Activated T-cell treated with anti-CD3 and anti-CD28 coated beads, Interleukin-2, amount 50 U/mL, for 4 hours (primary cell): Measurements from ENCODE around the gene GARNL3. TPM values are rescaled to one million over a fixed set of nuclear protein-coding genes. Genes with fewer than 3 reads are reported as not detected.

ENCODE experiments used
- ATAC-seq, 2 donors: fragments of 200-7000 bp; cut with Tn5 transposase; one replicate each; pipeline ENCODE4 v1.10.0; 2021
- DNase-seq: peaks from one replicate; pipeline ENCODE4 v3.0.0-alpha.2; 2020
- H3K27me3 Mint-ChIP-seq: one replicate; pipeline ENCODE4 v1.8.0; 2021; ENCODE audit warnings: low read depth, mixed read lengths
- H3K36me3 Mint-ChIP-seq: one replicate; pipeline ENCODE4 v1.8.0; 2022; ENCODE audit warnings: mixed read lengths; ENCODE audit not compliant: insufficient read depth
- H3K4me1 Mint-ChIP-seq: one replicate; pipeline ENCODE4 v1.8.0; 2021; ENCODE audit warnings: low read depth, mixed read lengths
- H3K4me3 Mint-ChIP-seq: one replicate; pipeline ENCODE4 v1.8.0; 2021; ENCODE audit warnings: mild to moderate bottlenecking, moderate library complexity, mixed read lengths
- H3K9me3 Mint-ChIP-seq: one replicate; pipeline ENCODE4 v1.8.0; 2021; ENCODE audit warnings: mixed read lengths
- total RNA-seq, 3 donors: library from RNA; stranded (reverse); gene quantifications; one replicate each; pipeline ENCODE4 v1.2.1, GENCODE V29; 2021

GARNL3 gene
- total RNA-seq, 3 donors from 2014 or later, result 0.66 to 1.5 (median 0.66) TPM

GRCh38 chr9:127405344-127406125, 141.0 kb downstream of the GARNL3 start:
- DNase-seq, result no peak
- H3K4me3 Mint-ChIP-seq, result no peak overlapping the region
- no peaks in the 10 kb centered on the region for H3K4me1 Mint-ChIP-seq
- H3K36me3 Mint-ChIP-seq, result no peaks in the 10 kb centered on the region
- peaks cover 44% of the 10 kb centered on the region for H3K27me3 Mint-ChIP-seq
- no peaks in the 10 kb centered on the region for H3K9me3 Mint-ChIP-seq
- ATAC-seq, result no peak

GRCh38 chr9:127406799-127407491, 142.4 kb downstream of the GARNL3 start:
- no peak overlapping the region for H3K4me3 Mint-ChIP-seq
- H3K9me3 Mint-ChIP-seq, result no peaks in the 10 kb centered on the region
- no peak for ATAC-seq
- DNase-seq, result no peak
- no peaks in the 10 kb centered on the region for H3K4me1 Mint-ChIP-seq
- no peaks in the 10 kb centered on the region for H3K36me3 Mint-ChIP-seq
- peaks cover 40% of the 10 kb centered on the region for H3K27me3 Mint-ChIP-seq

- ATAC-seq (no peak), DNase-seq (no peak)
- H3K27me3 Mint-ChIP-seq, result peaks cover 41% of the 10 kb centered on the region
- H3K4me3 Mint-ChIP-seq, result no peak overlapping the region
- no peaks in the 10 kb centered on the region for H3K36me3 Mint-ChIP-seq
- no peaks in the 10 kb centered on the region for H3K4me1 Mint-ChIP-seq
- H3K9me3 Mint-ChIP-seq, result no peaks in the 10 kb centered on the region
Measured at GRCh38 chr9:127407492-127407843, 142.9 kb downstream of the GARNL3 start.

GRCh38 chr9:127411122-127411521, 146.5 kb downstream of the GARNL3 start:
- H3K4me1 Mint-ChIP-seq, result no peaks in the 10 kb centered on the region

GRCh38 chr9:127415141-127415540, 150.6 kb downstream of the GARNL3 start:
- no peak overlapping the region for H3K4me3 Mint-ChIP-seq

More at GRCh38 chr9:127411122-127411521, 146.5 kb downstream of the GARNL3 start:
- no peak for ATAC-seq
- DNase-seq, result no peak
- H3K4me3 Mint-ChIP-seq, result no peak overlapping the region
- no peaks in the 10 kb centered on the region for H3K9me3 Mint-ChIP-seq
- peaks cover 42% of the 10 kb centered on the region for H3K27me3 Mint-ChIP-seq
- no peaks in the 10 kb centered on the region for H3K36me3 Mint-ChIP-seq

GRCh38 chr9:127415657-127416056, 151.1 kb downstream of the GARNL3 start:
- no peak for ATAC-seq
- H3K9me3 Mint-ChIP-seq, result no peaks in the 10 kb centered on the region
- H3K4me1 Mint-ChIP-seq, result no peaks in the 10 kb centered on the region
- no peak overlapping the region for H3K4me3 Mint-ChIP-seq
- DNase-seq, result no peak
- peaks cover 31% of the 10 kb centered on the region for H3K27me3 Mint-ChIP-seq
- H3K36me3 Mint-ChIP-seq, result no peaks in the 10 kb centered on the region

More at GRCh38 chr9:127415141-127415540, 150.6 kb downstream of the GARNL3 start:
- Mint-ChIP-seq H3K9me3 (no peaks in the 10 kb centered on the region), H3K27me3 (peaks cover 31% of the 10 kb centered on the region), H3K36me3 (no peaks in the 10 kb centered on the region), H3K4me1 (no peaks in the 10 kb centered on the region)
- ATAC-seq, result no peak
- DNase-seq, result no peak

GRCh38 chr9:127417131-127418036, 152.8 kb downstream of the GARNL3 start:
- ATAC-seq, result no peak
- DNase-seq, result no peak
- Mint-ChIP-seq H3K27me3 (peaks cover 20% of the 10 kb centered on the region), H3K4me1 (no peaks in the 10 kb centered on the region), H3K4me3 (no peak overlapping the region), H3K9me3 (no peaks in the 10 kb centered on the region), H3K36me3 (no peaks in the 10 kb centered on the region)

GRCh38 chr9:127418037-127418471, 153.5 kb downstream of the GARNL3 start:
- ATAC-seq (peak; percentile 73), DNase-seq (peak; percentile 34)
- H3K36me3 Mint-ChIP-seq, result no peaks in the 10 kb centered on the region
- H3K4me1 Mint-ChIP-seq, result peaks cover 5% of the 10 kb centered on the region
- no peaks in the 10 kb centered on the region for H3K9me3 Mint-ChIP-seq
- H3K27me3 Mint-ChIP-seq, result peaks cover 19% of the 10 kb centered on the region
- H3K4me3 Mint-ChIP-seq, result no peak overlapping the region

GRCh38 chr9:127419348-127419747, 154.8 kb downstream of the GARNL3 start:
- no peaks in the 10 kb centered on the region for H3K9me3 Mint-ChIP-seq
- no peak for ATAC-seq
- H3K4me3 Mint-ChIP-seq, result no peak overlapping the region
- H3K27me3 Mint-ChIP-seq, result peaks cover 12% of the 10 kb centered on the region
- peaks cover 12% of the 10 kb centered on the region for H3K4me1 Mint-ChIP-seq
- peaks cover 1% of the 10 kb centered on the region for H3K36me3 Mint-ChIP-seq
- no peak for DNase-seq

GRCh38 chr9:127421057-127421456, 156.5 kb downstream of the GARNL3 start:
- H3K27me3 Mint-ChIP-seq, result peaks cover 2% of the 10 kb centered on the region
- ATAC-seq (no peak), DNase-seq (no peak)
- H3K36me3 Mint-ChIP-seq, result peaks cover 2% of the 10 kb centered on the region
- no peak overlapping the region for H3K4me3 Mint-ChIP-seq
- peaks cover 28% of the 10 kb centered on the region for H3K4me1 Mint-ChIP-seq
- H3K9me3 Mint-ChIP-seq, result no peaks in the 10 kb centered on the region

- no peak overlapping the region for H3K4me3 Mint-ChIP-seq
- no peaks in the 10 kb centered on the region for H3K9me3 Mint-ChIP-seq
- peaks cover 6% of the 10 kb centered on the region for H3K36me3 Mint-ChIP-seq
- DNase-seq (no peak), ATAC-seq (no peak)
- no peaks in the 10 kb centered on the region for H3K27me3 Mint-ChIP-seq
- peaks cover 38% of the 10 kb centered on the region for H3K4me1 Mint-ChIP-seq
Measured at GRCh38 chr9:127422133-127422782, 157.7 kb downstream of the GARNL3 start.

GRCh38 chr9:127422787-127423186, 158.2 kb downstream of the GARNL3 start:
- Mint-ChIP-seq H3K4me3 (peak overlapping the region; percentile 99), H3K27me3 (no peaks in the 10 kb centered on the region), H3K4me1 (peaks cover 42% of the 10 kb centered on the region), H3K9me3 (no peaks in the 10 kb centered on the region), H3K36me3 (peaks cover 6% of the 10 kb centered on the region)
- DNase-seq, result no peak
- no peak for ATAC-seq

- Mint-ChIP-seq H3K4me1 (peaks cover 49% of the 10 kb centered on the region), H3K27me3 (no peaks in the 10 kb centered on the region)
Measured at GRCh38 chr9:127423476-127423933, 158.9 kb downstream of the GARNL3 start.

More at GRCh38 chr9:127423476-127423933, 158.9 kb downstream of the GARNL3 start:
- DNase-seq (no peak), ATAC-seq (no peak)
- no peaks in the 10 kb centered on the region for H3K9me3 Mint-ChIP-seq
- H3K36me3 Mint-ChIP-seq, result peaks cover 6% of the 10 kb centered on the region
- H3K4me3 Mint-ChIP-seq, result peak overlapping the region; percentile 99
